Left cardiac atrium (tissue), 4 donors: Measurements from ENCODE around the gene H3-3A. TPM values are rescaled to one million over a fixed set of nuclear protein-coding genes. Genes with fewer than 3 reads are reported as not detected.

Experiments used
- ATAC-seq, 2 donors: fragments of 200-7000 bp; cut with Tn5 transposase; one replicate each; pipeline ENCODE4 v1.9.1; 2020; ENCODE audit warnings: mild to moderate bottlenecking in 2 of 2, moderate library complexity in 2 of 2
- DNase-seq: peaks from one replicate; pipeline ENCODE4 v3.0.0-alpha.2; 2020
- intact Hi-C, 2 donors: fragments of 100-400 bp; cut with DNase I; formaldehyde crosslinking; loops; one replicate each; pipeline versions ENCODE4 v1.14.1 to v1.15.1; 2022 to 2023
- total RNA-seq, 2 donors: library from RNA; stranded (reverse); fragmentation: NEBNext Ultra II Directional; extraction: Animal tissue kit (Norgen Biotek cat#: 25700); gene quantifications; one replicate each; pipeline ENCODE4 v1.2.1, GENCODE V29; 2021
- donor health status: DM: no; HTN: yes; CAD: no.
- donor health status: DM: no; HTN: yes; CAD: no; lungs with severe emphysema.
- donor health status: DM: yes; HTN: yes; CAD: no.
- donor health status: Dilated cardiomyopathy.

H3-3A gene
- total RNA-seq, 2 donors from 2014 or later, result 285 to 316 TPM

- ATAC-seq, result no peak
- DNase-seq, result no peak
- intact Hi-C loops, result no loop called here
Measured at GRCh38 chr1:226050133-226050532, 12.4 kb upstream of the H3-3A start.

- intact Hi-C loops, result no loop called here
- ATAC-seq (no peak), DNase-seq (no peak)
Measured at GRCh38 chr1:226051365-226051764, 11.2 kb upstream of the H3-3A start.

GRCh38 chr1:226052061-226052460, 10.5 kb upstream of the H3-3A start:
- intact Hi-C loops, result no loop called here
- no peak for DNase-seq
- ATAC-seq, result no peak

GRCh38 chr1:226054519-226055327, 7.8 kb upstream of the H3-3A start:
- DNase-seq (no peak), ATAC-seq (no peak)
- intact Hi-C loops, result no loop called here

DNA sequence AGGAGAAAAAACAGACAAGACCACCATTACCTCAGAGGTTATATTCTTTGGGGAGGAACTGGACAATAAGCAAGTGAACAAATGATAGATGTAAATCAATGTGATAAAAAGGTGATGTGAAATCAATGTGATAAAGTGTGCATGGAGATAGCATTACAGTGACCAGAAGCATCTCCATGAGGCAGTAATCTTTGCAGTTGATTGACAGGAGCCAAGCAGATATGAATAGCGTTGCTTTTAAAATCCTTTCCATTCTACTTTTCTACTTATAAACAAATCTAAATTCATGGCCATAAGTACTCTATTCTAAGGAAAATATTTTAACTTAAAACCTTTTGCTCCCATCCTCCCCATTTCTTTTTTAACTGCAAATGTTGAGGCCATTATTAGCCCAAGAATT, 2.8 kb upstream of the H3-3A start:
- intact Hi-C loops, result loop anchor here in 1 of 2 donors (2.0 kb wide), 1 partner anchor 57 kb away; no protein-coding TSS in a partner anchor
- no peak for ATAC-seq
- DNase-seq, result no peak

GRCh38 chr1:226060427-226060826, 2.1 kb upstream of the H3-3A start:
- intact Hi-C loops, result no loop called here
- DNase-seq (no peak), ATAC-seq (no peak)

- DNase-seq, result no peak
- intact Hi-C loops, result no loop called here
- ATAC-seq, result no peak
Measured at GRCh38 chr1:226061068-226061840, 1.3 kb upstream of the H3-3A start.

DNA sequence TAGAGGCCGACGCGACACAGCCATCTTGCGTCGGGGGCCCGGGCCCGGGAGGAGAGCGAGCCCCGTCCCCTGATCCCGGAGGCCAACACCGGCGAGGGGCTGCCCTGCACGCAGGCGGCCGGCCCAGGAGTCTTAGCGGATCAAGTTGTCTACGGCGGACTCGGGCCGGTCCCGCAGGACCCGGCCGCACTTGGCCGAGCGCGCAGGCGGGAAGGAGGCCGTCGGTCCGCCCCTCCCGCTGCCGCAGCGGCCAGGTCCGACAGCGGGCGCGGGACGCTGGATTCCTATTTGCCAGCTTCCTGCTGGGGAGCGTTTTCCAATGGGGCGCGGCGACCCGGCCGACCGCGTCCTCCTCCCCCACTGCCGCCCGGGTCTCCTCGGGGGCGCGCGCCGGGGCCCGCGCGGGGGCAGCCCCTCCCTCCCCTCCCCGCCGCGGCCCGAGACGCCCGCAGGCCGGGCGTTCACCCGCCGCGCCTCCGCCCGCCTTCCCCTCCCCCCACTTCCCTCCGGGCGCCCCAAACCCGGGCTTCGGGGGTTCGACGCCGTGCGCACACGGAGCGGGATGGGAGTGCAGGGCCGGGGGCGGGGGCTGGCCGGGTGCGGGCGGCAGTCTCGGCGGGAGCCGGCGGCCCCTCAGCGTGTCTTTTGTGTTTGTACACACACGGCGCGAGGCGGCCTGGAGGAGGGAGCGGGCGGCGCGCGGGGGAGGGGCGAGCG, 517 bp upstream of the H3-3A start:
- peak; percentile 75 to 76 for ATAC-seq
- intact Hi-C loops, result no loop called here
- peak; percentile 84 for DNase-seq

DNA sequence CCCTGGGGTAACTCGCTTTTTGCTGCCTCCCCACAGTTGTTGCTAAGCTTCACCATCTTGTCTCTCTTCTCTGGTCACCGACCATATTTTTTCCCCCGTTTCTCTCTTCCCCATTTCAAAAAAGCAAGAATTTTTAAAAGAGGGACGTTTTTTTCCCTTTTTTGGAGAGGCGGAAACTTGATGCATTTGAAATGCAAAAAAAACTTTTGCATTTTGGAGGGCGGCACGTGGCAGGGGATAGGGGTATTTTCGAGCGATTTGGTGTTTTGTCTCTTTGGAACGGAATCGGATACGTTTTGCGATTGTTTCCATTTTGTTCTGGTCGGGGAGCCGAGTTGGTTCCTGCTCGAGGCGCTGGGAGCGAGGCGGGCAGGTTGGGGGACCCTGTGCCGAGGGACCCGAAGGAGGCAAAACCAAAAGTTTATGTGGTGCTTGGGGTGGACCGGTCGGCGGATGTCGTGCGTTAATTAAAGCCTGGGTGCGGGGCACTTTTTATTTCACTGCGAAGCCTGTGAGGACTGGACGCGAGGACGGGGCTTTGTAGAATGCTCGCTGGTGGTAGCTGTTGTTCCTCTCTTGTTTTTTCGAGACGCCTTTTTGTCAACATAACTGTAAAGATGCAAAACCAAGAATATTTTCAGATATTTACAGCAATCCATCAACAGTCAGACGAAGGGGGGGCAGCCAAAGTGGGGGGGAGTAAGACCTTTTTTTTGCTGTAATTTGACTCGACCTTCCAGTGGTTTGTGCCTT, 884 bp downstream of the H3-3A start:
- ATAC-seq, result peak; percentile 6 to 24
- intact Hi-C loops, result loop anchor here in 1 of 2 donors (1.0 kb wide), 1 partner anchor 47 kb away; no protein-coding TSS in a partner anchor
- DNase-seq, result peak; percentile 47

DNA sequence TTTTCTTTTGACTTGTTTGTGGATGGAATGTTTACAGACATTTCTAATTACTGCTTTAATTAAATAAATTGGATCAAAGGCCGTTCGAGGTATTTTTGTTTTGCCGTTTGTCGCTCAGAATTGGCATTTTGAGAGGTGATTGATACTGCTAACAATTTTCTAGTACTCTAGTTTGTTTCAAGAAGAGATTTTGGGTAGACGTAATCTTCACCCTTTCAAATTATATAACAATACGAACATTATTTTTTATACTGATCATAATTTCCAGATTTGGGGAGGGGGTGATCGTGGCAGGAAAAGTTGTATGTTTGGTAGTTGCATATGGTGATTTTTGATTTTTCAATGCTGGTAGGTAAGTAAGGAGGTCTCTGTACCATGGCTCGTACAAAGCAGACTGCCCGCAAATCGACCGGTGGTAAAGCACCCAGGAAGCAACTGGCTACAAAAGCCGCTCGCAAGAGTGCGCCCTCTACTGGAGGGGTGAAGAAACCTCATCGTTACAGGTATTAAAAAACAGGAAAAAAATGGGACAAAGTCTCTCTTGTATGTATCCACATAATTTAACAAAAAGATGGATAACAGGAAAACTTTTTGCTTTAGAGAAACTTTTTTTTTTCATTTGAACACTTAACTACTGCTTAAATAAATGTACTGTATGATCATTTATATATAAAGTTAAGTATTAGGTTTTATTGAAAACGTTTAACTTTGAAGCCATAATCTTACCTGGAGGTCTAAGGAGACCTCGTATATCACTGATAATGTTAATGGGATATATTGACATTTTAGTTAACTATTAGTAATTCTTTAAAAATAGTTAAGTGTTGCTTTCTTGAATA, 1.7 kb downstream of the H3-3A start:
- DNase-seq, result no peak
- intact Hi-C loops, result loop anchor here in 1 of 2 donors (1.0 to 2.0 kb wide), 2 partner anchors 46 to 57 kb away; no protein-coding TSS in a partner anchor
- no peak for ATAC-seq

- DNase-seq (no peak), ATAC-seq (no peak)
- intact Hi-C loops, result loop anchor here (2.0 to 5.0 kb wide), 2 partner anchors 56 to 57 kb away; no protein-coding TSS in a partner anchor
Measured at GRCh38 chr1:226064816-226065248, 2.3 kb downstream of the H3-3A start.

DNA sequence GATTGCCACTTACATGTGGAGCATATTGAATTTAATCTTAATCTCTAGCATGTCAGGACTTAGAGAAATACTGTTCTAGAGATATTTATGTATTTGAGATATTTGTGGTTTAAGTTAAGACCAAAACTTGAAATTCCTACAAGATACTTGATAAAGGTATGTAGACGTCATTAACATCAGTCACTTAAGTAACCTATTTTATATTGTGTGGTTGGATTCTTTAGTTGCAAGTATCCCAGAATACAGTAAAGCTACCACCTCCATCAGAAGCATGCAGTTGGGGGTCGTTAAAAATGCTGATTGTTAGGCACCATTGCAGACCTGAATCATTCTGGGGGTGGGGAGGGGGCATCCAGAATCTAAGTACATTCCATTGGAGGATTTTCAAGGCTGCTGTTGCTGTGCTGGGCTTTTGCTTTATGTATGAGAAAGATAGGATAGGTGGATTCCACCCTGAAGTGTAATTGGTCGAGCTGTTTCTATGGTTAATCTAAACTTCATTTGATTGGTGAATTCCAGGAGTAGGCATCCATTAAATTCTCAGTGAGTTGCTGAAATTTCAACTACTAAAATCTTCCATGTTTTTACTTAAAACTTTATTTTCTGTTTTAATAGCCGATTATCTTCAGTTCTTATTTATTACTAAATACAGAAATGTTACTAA, 4.0 kb downstream of the H3-3A start:
- intact Hi-C loops, result loop anchor here in 1 of 2 donors (5.0 kb wide), 1 partner anchor 56 kb away; no protein-coding TSS in a partner anchor
- ATAC-seq (no peak), DNase-seq (no peak)

GRCh38 chr1:226069811-226070489, 7.4 kb downstream of the H3-3A start:
- no peak for DNase-seq
- intact Hi-C loops, result loop anchor here in 1 of 2 donors (5.0 kb wide), 1 partner anchor 52 kb away; no protein-coding TSS in a partner anchor
- ATAC-seq, result no peak

- intact Hi-C loops, result no loop called here
- ATAC-seq, result no peak
Measured at GRCh38 chr1:226072347-226072746, 9.8 kb downstream of the H3-3A start.

GRCh38 chr1:226073184-226073950, 10.9 kb downstream of the H3-3A start:
- no peak for ATAC-seq
- no peak for DNase-seq
- intact Hi-C loops, result no loop called here

More at GRCh38 chr1:226072347-226072746, 9.8 kb downstream of the H3-3A start:
- no peak for DNase-seq

DNA sequence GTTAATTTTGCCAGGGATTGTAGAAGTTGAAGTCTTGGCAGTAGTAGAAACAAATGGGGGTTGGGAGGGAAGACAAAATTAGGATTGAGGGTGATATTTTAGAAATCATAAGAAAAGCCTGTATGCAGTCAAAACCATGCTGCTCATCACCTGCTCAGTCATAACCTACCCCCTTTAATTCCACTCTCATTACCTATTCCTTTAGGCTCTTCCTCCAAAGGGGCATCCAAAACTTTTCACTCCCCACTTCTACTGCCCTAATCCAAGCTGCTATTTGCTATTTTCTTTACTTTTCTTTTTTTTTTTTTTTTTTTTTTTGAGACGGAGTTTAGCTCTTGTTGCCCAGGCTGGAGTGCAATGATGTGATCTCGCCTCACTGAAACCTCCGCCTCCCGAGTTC, 11.5 kb downstream of the H3-3A start:
- no peak for DNase-seq
- no peak for ATAC-seq
- intact Hi-C loops, result no loop called here
